ENCODE measurements around the gene SPATA32. TPM values are rescaled to one million over a fixed set of nuclear protein-coding genes. Genes with fewer than 3 reads are reported as not detected.
"Not testable (repeated sequence)": the region's sequence is repeated elsewhere in the genome, so short reads cannot be mapped to it uniquely, and the experiment has no call there.

SPATA32 gene
- total RNA-seq, 2 experiments from 2014 or later: 0.12 TPM; not detected in 1

GRCh38 chr17:45305530-45306087 lies 43.7 kb upstream of the SPATA32 start:
- intact Hi-C loops (cut with micrococcal nuclease): no loop called here
- H3K27me3 Mint-ChIP-seq: no peaks in the 10 kb centered on the region
- ChIA-PET POLR2A (interaction anchor here (1.0 to 4.0 kb wide), 3 partner anchors 9 to 79 kb away, joined by 3 to 41 read pairs (median 5); partner anchors contain the start of gene MAP3K14), CTCF (interaction anchor here (0.5 to 2.7 kb wide), 7 partner anchors 11 to 170 kb away, joined by 3 to 20 read pairs (median 5); partner anchors contain the start of genes ACBD4 and MAP3K14)
- H3K27ac Mint-ChIP-seq: peak overlapping the region; percentile 97
- H3K4me3 Mint-ChIP-seq: no peak overlapping the region
- H3K36me3 Mint-ChIP-seq: peaks cover 57% of the 10 kb centered on the region
- no peaks in the 10 kb centered on the region for H3K9me3 Mint-ChIP-seq
- no peak for DNase-seq
- H3K4me1 Mint-ChIP-seq (ENCODE audit: low read depth): peaks cover 81% of the 10 kb centered on the region

GRCh38 chr17:45302649-45303173 lies 40.8 kb upstream of the SPATA32 start:
- CTCF ChIA-PET: interaction anchor here (0.7 to 2.4 kb wide), 8 partner anchors 10 to 83 kb away, joined by 3 to 9 read pairs (median 4); no protein-coding TSS in a partner anchor
- no peaks in the 10 kb centered on the region for H3K27me3 Mint-ChIP-seq
- peak overlapping the region; percentile 80 for H3K27ac Mint-ChIP-seq
- peaks cover 81% of the 10 kb centered on the region for H3K4me1 Mint-ChIP-seq (ENCODE audit: low read depth)
- intact Hi-C loops (cut with micrococcal nuclease): no loop called here
- H3K9me3 Mint-ChIP-seq: no peaks in the 10 kb centered on the region
- H3K36me3 Mint-ChIP-seq: peaks cover 47% of the 10 kb centered on the region
- H3K4me3 Mint-ChIP-seq: peak overlapping the region; percentile 10
- peak; percentile 53 for DNase-seq
- POLR2A ChIA-PET: interaction anchor here (0.6 to 1.8 kb wide), 4 partner anchors 10 to 37 kb away, joined by 3 to 12 read pairs (median 5); partner anchors contain the start of gene MAP3K14

GRCh38 chr17:45302220-45302619 lies 40.3 kb upstream of the SPATA32 start:
- H3K27me3 Mint-ChIP-seq; DNase-seq; H3K4me3 Mint-ChIP-seq; intact Hi-C loops (cut with micrococcal nuclease); H3K9me3 Mint-ChIP-seq: not testable (repeated sequence)
- ChIA-PET POLR2A (interaction anchor here (1.0 to 1.8 kb wide), 3 partner anchors 10 to 14 kb away, joined by 3 to 12 read pairs (median 7); partner anchors contain the start of gene MAP3K14), CTCF (interaction anchor here (0.8 to 2.4 kb wide), 5 partner anchors 10 to 84 kb away, joined by 3 to 9 read pairs (median 4); no protein-coding TSS in a partner anchor)
- peaks cover 43% of the 10 kb centered on the region for H3K36me3 Mint-ChIP-seq
- H3K27ac Mint-ChIP-seq: peak overlapping the region; percentile 80
- peaks cover 79% of the 10 kb centered on the region for H3K4me1 Mint-ChIP-seq (ENCODE audit: low read depth)

- intact Hi-C loops (cut with micrococcal nuclease): no loop called here
- no peak overlapping the region for H3K27ac Mint-ChIP-seq
Measured at GRCh38 chr17:45301674-45302073, 39.8 kb upstream of the SPATA32 start.

GRCh38 chr17:45300060-45300751 lies 38.3 kb upstream of the SPATA32 start:
- ChIA-PET CTCF (interaction anchor here (0.6 to 1.6 kb wide), 4 partner anchors 22 to 88 kb away, joined by 3 to 5 read pairs (median 4); no protein-coding TSS in a partner anchor), POLR2A (interaction anchor here (1.0 kb wide), 1 partner anchor 23 kb away, joined by 3 read pairs; no protein-coding TSS in a partner anchor)
- no peaks in the 10 kb centered on the region for H3K9me3 Mint-ChIP-seq
- intact Hi-C loops (cut with micrococcal nuclease): no loop called here
- H3K36me3 Mint-ChIP-seq: peaks cover 38% of the 10 kb centered on the region
- H3K27me3 Mint-ChIP-seq: no peaks in the 10 kb centered on the region
- H3K27ac Mint-ChIP-seq: peak overlapping the region; percentile 54
- H3K4me3 Mint-ChIP-seq: no peak overlapping the region
- peaks cover 83% of the 10 kb centered on the region for H3K4me1 Mint-ChIP-seq (ENCODE audit: low read depth)
- no peak for DNase-seq

More at GRCh38 chr17:45301674-45302073, 39.8 kb upstream of the SPATA32 start:
- no peak overlapping the region for H3K4me3 Mint-ChIP-seq
- ChIA-PET CTCF (interaction anchor here (1.2 to 2.4 kb wide), 2 partner anchors 25 to 84 kb away, joined by 6 to 9 read pairs; no protein-coding TSS in a partner anchor), POLR2A (interaction anchor here (1.8 kb wide), 1 partner anchor 11 kb away, joined by 12 read pairs; no protein-coding TSS in a partner anchor)
- H3K27me3 Mint-ChIP-seq: no peaks in the 10 kb centered on the region
- H3K4me1 Mint-ChIP-seq (ENCODE audit: low read depth): peaks cover 81% of the 10 kb centered on the region
- H3K9me3 Mint-ChIP-seq: no peaks in the 10 kb centered on the region
- H3K36me3 Mint-ChIP-seq: peaks cover 47% of the 10 kb centered on the region
- DNase-seq: no peak

- no peaks in the 10 kb centered on the region for H3K9me3 Mint-ChIP-seq
- DNase-seq: no peak
- ChIA-PET CTCF (interaction anchor here (1.4 to 1.7 kb wide), 3 partner anchors 12 to 86 kb away, joined by 5 to 11 read pairs (median 5); no protein-coding TSS in a partner anchor), POLR2A (interaction anchor here (1.0 to 1.2 kb wide), 2 partner anchors 16 to 58 kb away, joined by 3 read pairs; no protein-coding TSS in a partner anchor)
- peaks cover 34% of the 10 kb centered on the region for H3K36me3 Mint-ChIP-seq
- intact Hi-C loops (cut with micrococcal nuclease): no loop called here
- peaks cover 85% of the 10 kb centered on the region for H3K4me1 Mint-ChIP-seq (ENCODE audit: low read depth)
- no peak overlapping the region for H3K4me3 Mint-ChIP-seq
- no peaks in the 10 kb centered on the region for H3K27me3 Mint-ChIP-seq
- peak overlapping the region; percentile 61 for H3K27ac Mint-ChIP-seq
Measured at GRCh38 chr17:45299361-45299760, 37.5 kb upstream of the SPATA32 start.

- Mint-ChIP-seq H3K4me3 (no peak overlapping the region), H3K4me1 (ENCODE audit: low read depth) (peaks cover 87% of the 10 kb centered on the region), H3K27ac (peak overlapping the region; percentile 28), H3K27me3 (no peaks in the 10 kb centered on the region), H3K36me3 (peaks cover 30% of the 10 kb centered on the region), H3K9me3 (no peaks in the 10 kb centered on the region)
- DNase-seq: no peak
- POLR2A ChIA-PET: interaction anchor here (1.0 to 1.2 kb wide), 2 partner anchors 17 to 59 kb away, joined by 3 read pairs; no protein-coding TSS in a partner anchor
- intact Hi-C loops (cut with micrococcal nuclease): no loop called here
- CTCF ChIA-PET: interaction anchor here (0.9 to 1.7 kb wide), 3 partner anchors 12 to 86 kb away, joined by 3 to 11 read pairs (median 5); no protein-coding TSS in a partner anchor
Measured at GRCh38 chr17:45298546-45299285, 36.8 kb upstream of the SPATA32 start.

GRCh38 chr17:45296833-45297124 lies 34.9 kb upstream of the SPATA32 start:
- H3K9me3 Mint-ChIP-seq: no peaks in the 10 kb centered on the region

GRCh38 chr17:45296003-45296832 lies 34.3 kb upstream of the SPATA32 start:
- Mint-ChIP-seq H3K4me3 (no peak overlapping the region), H3K9me3 (no peaks in the 10 kb centered on the region), H3K27ac (peak overlapping the region; percentile 65), H3K4me1 (ENCODE audit: low read depth) (peaks cover 87% of the 10 kb centered on the region), H3K27me3 (no peaks in the 10 kb centered on the region), H3K36me3 (peaks cover 36% of the 10 kb centered on the region)
- no peak for DNase-seq
- ChIA-PET CTCF (interaction anchor here (0.8 to 2.3 kb wide), 3 partner anchors 18 to 89 kb away, joined by 3 to 8 read pairs (median 3); no protein-coding TSS in a partner anchor), POLR2A (interaction anchor here (0.5 to 1.5 kb wide), 4 partner anchors 16 to 86 kb away, joined by 3 to 8 read pairs (median 4); partner anchors contain the start of gene MAP3K14)
- intact Hi-C loops (cut with micrococcal nuclease): no loop called here

More at GRCh38 chr17:45296833-45297124, 34.9 kb upstream of the SPATA32 start:
- Mint-ChIP-seq H3K4me1 (ENCODE audit: low read depth) (peaks cover 89% of the 10 kb centered on the region), H3K27me3 (no peaks in the 10 kb centered on the region), H3K27ac (peak overlapping the region; percentile 65), H3K4me3 (no peak overlapping the region), H3K36me3 (peaks cover 33% of the 10 kb centered on the region)
- ChIA-PET POLR2A (no interaction called here), CTCF (no interaction called here)
- DNase-seq: no peak
- intact Hi-C loops (cut with micrococcal nuclease): no loop called here

GRCh38 chr17:45294506-45294905 lies 32.6 kb upstream of the SPATA32 start:
- ChIA-PET POLR2A (interaction anchor here (0.9 kb wide), 1 partner anchor 12 kb away, joined by 3 read pairs; no protein-coding TSS in a partner anchor), CTCF (interaction anchor here (1.0 to 6.9 kb wide), 6 partner anchors 9 to 143 kb away, joined by 3 to 36 read pairs (median 6); no protein-coding TSS in a partner anchor)
- H3K4me3 Mint-ChIP-seq: no peak overlapping the region
- peaks cover 47% of the 10 kb centered on the region for H3K36me3 Mint-ChIP-seq
- H3K27ac Mint-ChIP-seq: peak overlapping the region; percentile 79
- no peaks in the 10 kb centered on the region for H3K9me3 Mint-ChIP-seq
- H3K4me1 Mint-ChIP-seq (ENCODE audit: low read depth): peaks cover 81% of the 10 kb centered on the region
- no peaks in the 10 kb centered on the region for H3K27me3 Mint-ChIP-seq
- no peak for DNase-seq
- intact Hi-C loops (cut with micrococcal nuclease): no loop called here

Measured in activated CD4-positive, alpha-beta memory T cell treated with anti-CD3 and anti-CD28 coated beads for 36 hours (primary cell).